Breast epithelium (tissue), 4 donors: ENCODE measurements around the gene C1QBP. TPM values are rescaled to one million over a fixed set of nuclear protein-coding genes. Genes with fewer than 3 reads are reported as not detected.

Source experiments
- DNase-seq, 2 donors: peaks; one replicate each; pipeline ENCODE4 v3.0.0-alpha.2; 2019; ENCODE audit warnings: low spot score in 2 of 2
- H3K27ac ChIP-seq, 2 donors: fragments of 200-600 bp; sonication (generic) in 1 of 2; one replicate each; pipeline ENCODE4 v1.5.1; 2016 to 2019; ENCODE audit warnings: mild to moderate bottlenecking in 1 of 2
- H3K27me3 ChIP-seq, 2 donors: fragments of 200-600 bp; sonication (generic) in 1 of 2; one replicate each; pipeline versions ENCODE4 v1.5.1 to v1.6.0; 2017 to 2019; ENCODE audit warnings: control low read depth in 1 of 2, mild to moderate bottlenecking in 1 of 2
- H3K36me3 ChIP-seq: fragments of 200-600 bp; one replicate; pipeline ENCODE4 v1.5.1; 2019
- H3K4me1 ChIP-seq, 2 donors: fragments of 200-600 bp; sonication (generic); one replicate each; pipeline ENCODE4 v1.5.1; 2016 to 2019; ENCODE audit warnings: control low read depth in 1 of 2
- H3K4me3 ChIP-seq, 3 donors: fragments of 200-600 bp; sonication (generic); 1 replicate in 2 of 3; 2 replicates in 1 of 3; pipeline ENCODE4 v1.5.1; 2016 to 2019; ENCODE audit warnings: mild to moderate bottlenecking in 3 of 3, moderate library complexity in 2 of 3
- H3K9me3 ChIP-seq, 2 donors: fragments of 200-600 bp; sonication (generic) in 1 of 2; one replicate each; pipeline ENCODE4 v1.5.1; 2016 to 2019; ENCODE audit warnings: control low read depth in 1 of 2
- POLR2A ChIP-seq: fragments of 450-650 bp; IDR thresholded peaks from one replicate; pipeline ENCODE4 v1.6.1; 2016; ENCODE audit warnings: antibody characterized with exemption, mild to moderate bottlenecking, moderate library complexity
- POLR2AphosphoS5 ChIP-seq, 3 donors: sonication (generic); formaldehyde crosslinking; IDR thresholded peaks; one replicate each; pipeline ENCODE4 v1.6.1; 2017; ENCODE audit warnings: antibody characterized with exemption in 3 of 3
- intact Hi-C: fragments of 100-400 bp; cut with DNase I; formaldehyde crosslinking; loops from one replicate; pipeline ENCODE4 v1.15.1; 2023; ENCODE audit warnings: low total_unique reads
- total RNA-seq, 3 donors: library from RNA; depleted of rRNA; stranded (reverse); fragments of >200 nt; gene quantifications; one replicate each; pipeline ENCODE4 v1.1.0, GENCODE V29; 2016
- TF ChIP-seq, protein P1 (sequence below), 3 donors: fragments of 450-650 bp; IDR thresholded peaks; one replicate each; pipeline ENCODE4 v1.5.1; 2016 to 2017; ENCODE audit warnings: antibody characterized with exemption in 3 of 3, mild to moderate bottlenecking in 3 of 3, moderate library complexity in 3 of 3

The C1QBP gene
- total RNA-seq, 3 donors from 2014 or later, result 59.0 to 109 (median 88.8) TPM

DNA sequence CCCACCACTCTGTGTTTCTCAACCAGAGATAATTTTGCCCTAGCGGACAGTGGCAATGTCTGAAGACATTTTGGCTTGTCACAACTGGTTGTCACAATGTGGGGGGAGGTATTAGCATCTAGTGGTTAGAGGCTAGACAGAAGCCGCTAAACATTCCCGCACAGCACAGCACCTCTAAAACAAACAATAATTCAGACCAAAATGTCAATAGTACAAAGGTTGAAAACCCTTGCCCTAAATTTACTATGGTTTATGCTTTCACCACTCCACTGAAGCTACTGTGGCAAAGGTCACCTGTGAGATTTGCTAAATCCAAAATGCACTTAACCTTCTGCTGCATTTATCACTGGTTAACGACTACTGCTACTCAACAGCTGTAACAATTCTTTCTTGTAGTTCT, 33.6 kb downstream of the C1QBP start:
- intact Hi-C loops, result no loop called here
- H3K36me3 ChIP-seq, result peaks cover 18% of the 10 kb centered on the region
- TF ChIP-seq, protein P1, sequence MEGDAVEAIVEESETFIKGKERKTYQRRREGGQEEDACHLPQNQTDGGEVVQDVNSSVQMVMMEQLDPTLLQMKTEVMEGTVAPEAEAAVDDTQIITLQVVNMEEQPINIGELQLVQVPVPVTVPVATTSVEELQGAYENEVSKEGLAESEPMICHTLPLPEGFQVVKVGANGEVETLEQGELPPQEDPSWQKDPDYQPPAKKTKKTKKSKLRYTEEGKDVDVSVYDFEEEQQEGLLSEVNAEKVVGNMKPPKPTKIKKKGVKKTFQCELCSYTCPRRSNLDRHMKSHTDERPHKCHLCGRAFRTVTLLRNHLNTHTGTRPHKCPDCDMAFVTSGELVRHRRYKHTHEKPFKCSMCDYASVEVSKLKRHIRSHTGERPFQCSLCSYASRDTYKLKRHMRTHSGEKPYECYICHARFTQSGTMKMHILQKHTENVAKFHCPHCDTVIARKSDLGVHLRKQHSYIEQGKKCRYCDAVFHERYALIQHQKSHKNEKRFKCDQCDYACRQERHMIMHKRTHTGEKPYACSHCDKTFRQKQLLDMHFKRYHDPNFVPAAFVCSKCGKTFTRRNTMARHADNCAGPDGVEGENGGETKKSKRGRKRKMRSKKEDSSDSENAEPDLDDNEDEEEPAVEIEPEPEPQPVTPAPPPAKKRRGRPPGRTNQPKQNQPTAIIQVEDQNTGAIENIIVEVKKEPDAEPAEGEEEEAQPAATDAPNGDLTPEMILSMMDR (IDR thresholded peaks at IDR 0.05), result no peak
- TF ChIP-seq POLR2A (no peak), POLR2AphosphoS5 (IDR thresholded peaks at IDR 0.05) (no peak)

DNA sequence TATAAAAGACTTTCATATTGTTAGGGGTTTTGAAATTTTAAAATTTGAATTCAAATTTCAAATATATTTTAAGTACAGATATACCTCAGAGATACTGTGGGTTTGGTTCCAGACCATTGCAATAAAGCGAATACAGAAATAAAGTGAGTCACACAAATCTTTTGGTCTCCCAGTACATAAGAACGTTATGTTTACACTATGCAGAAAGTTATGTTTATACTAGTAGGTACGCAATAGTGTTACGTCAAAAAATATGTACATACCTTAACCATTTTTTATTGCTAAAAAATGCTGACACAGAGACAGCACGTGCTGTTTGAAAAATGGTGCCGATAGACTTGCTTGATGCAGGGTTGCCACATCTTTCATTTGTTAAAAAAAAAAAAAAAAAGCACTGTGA, 39.2 kb downstream of the C1QBP start:
- Histone ChIP-seq H3K9me3 (no peaks in the 10 kb centered on the region), H3K4me1 (no peaks in the 10 kb centered on the region), H3K36me3 (peaks cover 8% of the 10 kb centered on the region), H3K4me3 (no peak overlapping the region), H3K27ac (no peak overlapping the region), H3K27me3 (no peaks in the 10 kb centered on the region)
- intact Hi-C loops, result no loop called here
- no peak for TF ChIP-seq POLR2A
- TF ChIP-seq, protein P1 (IDR thresholded peaks at IDR 0.05), result no peak
- no peak for TF ChIP-seq POLR2AphosphoS5 (IDR thresholded peaks at IDR 0.05)
- DNase-seq, result no peak

More for the DNA sequence above, 33.6 kb downstream of the C1QBP start:
- H3K4me1 ChIP-seq, result no peaks in the 10 kb centered on the region
- no peak for DNase-seq
- H3K27me3 ChIP-seq, result no peaks in the 10 kb centered on the region
- no peak overlapping the region for H3K27ac ChIP-seq
- no peak overlapping the region for H3K4me3 ChIP-seq
- H3K9me3 ChIP-seq, result no peaks in the 10 kb centered on the region

DNA sequence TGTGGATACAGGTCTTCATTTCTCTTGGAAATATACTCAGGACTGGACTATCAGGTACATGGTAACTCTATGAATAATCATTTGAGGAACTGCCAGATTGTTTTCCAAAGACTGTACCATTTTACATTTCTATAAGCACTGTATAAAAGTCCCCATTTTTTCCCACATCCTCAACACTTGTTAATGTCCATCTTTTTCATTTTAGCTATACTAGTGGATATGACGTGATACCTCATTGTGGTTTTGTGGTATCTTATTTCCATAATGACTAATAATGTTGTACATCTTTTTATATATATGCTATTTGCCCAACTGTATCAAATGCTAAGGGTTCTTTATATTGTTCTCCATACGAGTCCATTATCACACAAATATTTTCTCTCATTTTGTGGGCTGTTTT, 42.3 kb downstream of the C1QBP start:
- H3K4me1 ChIP-seq, result no peaks in the 10 kb centered on the region
- intact Hi-C loops, result no loop called here
- no peak overlapping the region for H3K4me3 ChIP-seq
- H3K27ac ChIP-seq, result no peak overlapping the region
- TF ChIP-seq POLR2AphosphoS5 (IDR thresholded peaks at IDR 0.05) (no peak), POLR2A (no peak)
- TF ChIP-seq, protein P1 (IDR thresholded peaks at IDR 0.05), result no peak
- no peaks in the 10 kb centered on the region for H3K9me3 ChIP-seq
- H3K27me3 ChIP-seq, result no peaks in the 10 kb centered on the region
- no peak for DNase-seq
- peaks cover 11% of the 10 kb centered on the region for H3K36me3 ChIP-seq

DNA sequence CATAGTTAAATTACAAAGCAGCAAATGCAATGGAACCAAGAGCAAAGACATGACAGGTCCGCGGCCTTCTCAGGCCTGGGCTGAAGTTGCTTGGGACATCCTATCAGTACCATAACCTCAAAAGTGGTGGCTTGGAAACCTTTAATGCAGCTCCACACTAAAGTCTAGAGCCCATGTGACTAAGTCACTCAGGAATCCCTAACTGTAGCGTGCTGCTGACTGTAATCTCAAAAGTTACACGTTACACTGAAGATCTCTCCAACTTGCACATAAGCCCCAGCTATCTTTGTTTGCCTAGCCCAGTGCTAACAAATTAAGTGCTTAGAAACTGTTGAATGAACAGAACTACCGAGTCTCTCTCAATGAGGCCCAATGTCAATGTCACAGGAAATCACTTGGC, 47.3 kb downstream of the C1QBP start:
- no peak overlapping the region for H3K4me3 ChIP-seq
- DNase-seq, result no peak
- TF ChIP-seq POLR2A, result no peak
- TF ChIP-seq, protein P1 (IDR thresholded peaks at IDR 0.05), result no peak
- TF ChIP-seq POLR2AphosphoS5 (IDR thresholded peaks at IDR 0.05), result no peak
- no peak overlapping the region for H3K27ac ChIP-seq
- intact Hi-C loops, result no loop called here
- H3K36me3 ChIP-seq, result peaks cover 15% of the 10 kb centered on the region
- no peaks in the 10 kb centered on the region for H3K4me1 ChIP-seq
- no peaks in the 10 kb centered on the region for H3K9me3 ChIP-seq
- H3K27me3 ChIP-seq, result no peaks in the 10 kb centered on the region

Other genes with a start within 250 kb of the C1QBP start
- gene ZNF594, start 247.3 kb downstream of the C1QBP start, total RNA-seq, result 10 to 100 TPM in 2 of 3 donors, 1 to 10 TPM in 1; 9.4 to 27.7 (median 22.6) TPM
- 1 to 10 TPM; 1.3 to 5.6 (median 4.7) TPM for gene SCIMP, start 204.3 kb downstream of the C1QBP start, total RNA-seq
- 10 to 100 TPM; 50.4 to 88.7 (median 73.7) TPM for gene RABEP1, start 156.9 kb downstream of the C1QBP start, total RNA-seq
- gene NUP88, start 19.5 kb downstream of the C1QBP start, total RNA-seq, result 100 to 1,000 TPM in 2 of 3 donors, 10 to 100 TPM in 1; 52.8 to 139 (median 102) TPM
- gene RPAIN, start 19.0 kb downstream of the C1QBP start, total RNA-seq, result 10 to 100 TPM; 38.4 to 52.1 (median 50.8) TPM
- gene DHX33, start 29.8 kb upstream of the C1QBP start, total RNA-seq, result 10 to 100 TPM; 10.1 to 14.4 (median 13.8) TPM
- 10 to 100 TPM; 27.2 to 50.1 (median 41.6) TPM for gene DERL2, start 47.0 kb upstream of the C1QBP start, total RNA-seq
- 10 to 100 TPM; 12.3 to 16.5 (median 14.1) TPM for gene MIS12, start 47.4 kb upstream of the C1QBP start, total RNA-seq
- gene NLRP1, start 145.4 kb upstream of the C1QBP start, total RNA-seq, result 10 to 100 TPM; 27.4 to 35.1 (median 29.6) TPM